NCI-H146 (cell line): ENCODE measurements around the gene MRGPRD.

Source experiments
- DNase-seq: peaks from one replicate; lab custom pipeline; 2025; lab: John Stamatoyannopoulos, UW

The MRGPRD gene

GRCh38 chr11:68968306-68969250, 12.2 kb downstream of the MRGPRD start:
- no peak for DNase-seq

GRCh38 chr11:68966894-68967780, 13.6 kb downstream of the MRGPRD start:
- DNase-seq: no peak

GRCh38 chr11:68965901-68966853, 14.6 kb downstream of the MRGPRD start:
- no peak for DNase-seq

GRCh38 chr11:68963779-68964178, 17.0 kb downstream of the MRGPRD start:
- DNase-seq: no peak

GRCh38 chr11:68962527-68963250, 18.1 kb downstream of the MRGPRD start:
- DNase-seq: no peak

- no peak for DNase-seq
Measured at GRCh38 chr11:68961245-68961644, 19.5 kb downstream of the MRGPRD start.

GRCh38 chr11:68960294-68961071, 20.3 kb downstream of the MRGPRD start:
- DNase-seq: no peak

GRCh38 chr11:68959465-68960293, 21.1 kb downstream of the MRGPRD start:
- DNase-seq: no peak

- no peak for DNase-seq
Measured at GRCh38 chr11:68958211-68958610, 22.6 kb downstream of the MRGPRD start.

- no peak for DNase-seq
Measured at GRCh38 chr11:68956547-68957254, 24.1 kb downstream of the MRGPRD start.

GRCh38 chr11:68956142-68956541, 24.6 kb downstream of the MRGPRD start:
- DNase-seq: no peak

GRCh38 chr11:68955607-68955958, 25.2 kb downstream of the MRGPRD start:
- DNase-seq: no peak

- DNase-seq: peak; percentile 15
Measured at GRCh38 chr11:68954836-68955606, 25.8 kb downstream of the MRGPRD start.

GRCh38 chr11:68950762-68951161, 30.0 kb downstream of the MRGPRD start:
- DNase-seq: no peak

GRCh38 chr11:68950270-68950669, 30.5 kb downstream of the MRGPRD start:
- DNase-seq: peak; percentile 18

GRCh38 chr11:68948935-68949334, 31.9 kb downstream of the MRGPRD start:
- DNase-seq: no peak

GRCh38 chr11:68948496-68948895, 32.3 kb downstream of the MRGPRD start:
- DNase-seq: no peak

GRCh38 chr11:68947151-68947550, 33.6 kb downstream of the MRGPRD start:
- DNase-seq: no peak
